SHP77 treated with DMSO at 0.1 percent for 48 hours (cell line): ENCODE results near the gene HAPLN3.

Experiments
- DNase-seq: peaks from one replicate; lab custom pipeline; 2025; lab: John Stamatoyannopoulos, UW

HAPLN3 gene

DNA sequence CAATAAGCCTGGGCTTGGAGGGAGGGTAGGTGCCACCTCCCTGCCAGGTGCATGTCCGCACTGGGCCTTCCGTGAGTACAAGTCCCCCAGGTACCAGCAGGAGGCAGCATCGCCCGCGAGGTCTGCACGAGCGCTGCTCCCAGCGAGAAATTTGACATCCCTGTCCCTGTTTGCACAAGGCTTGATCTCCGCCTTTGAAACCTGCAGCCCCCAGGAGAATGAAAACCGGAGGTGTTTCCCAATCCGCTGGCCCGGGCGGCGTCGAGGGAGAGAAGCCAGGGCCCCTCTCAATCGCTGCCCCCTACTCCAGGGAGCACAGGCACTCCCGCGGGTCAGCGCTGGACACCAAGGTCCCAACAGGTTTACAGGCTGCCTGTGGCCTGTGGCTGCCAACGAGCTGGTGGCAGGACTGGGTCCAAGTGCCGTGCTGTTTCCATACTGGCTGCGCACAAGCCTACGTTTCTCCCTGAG, 961 bp downstream of the HAPLN3 start:
- DNase-seq: no peak

DNA sequence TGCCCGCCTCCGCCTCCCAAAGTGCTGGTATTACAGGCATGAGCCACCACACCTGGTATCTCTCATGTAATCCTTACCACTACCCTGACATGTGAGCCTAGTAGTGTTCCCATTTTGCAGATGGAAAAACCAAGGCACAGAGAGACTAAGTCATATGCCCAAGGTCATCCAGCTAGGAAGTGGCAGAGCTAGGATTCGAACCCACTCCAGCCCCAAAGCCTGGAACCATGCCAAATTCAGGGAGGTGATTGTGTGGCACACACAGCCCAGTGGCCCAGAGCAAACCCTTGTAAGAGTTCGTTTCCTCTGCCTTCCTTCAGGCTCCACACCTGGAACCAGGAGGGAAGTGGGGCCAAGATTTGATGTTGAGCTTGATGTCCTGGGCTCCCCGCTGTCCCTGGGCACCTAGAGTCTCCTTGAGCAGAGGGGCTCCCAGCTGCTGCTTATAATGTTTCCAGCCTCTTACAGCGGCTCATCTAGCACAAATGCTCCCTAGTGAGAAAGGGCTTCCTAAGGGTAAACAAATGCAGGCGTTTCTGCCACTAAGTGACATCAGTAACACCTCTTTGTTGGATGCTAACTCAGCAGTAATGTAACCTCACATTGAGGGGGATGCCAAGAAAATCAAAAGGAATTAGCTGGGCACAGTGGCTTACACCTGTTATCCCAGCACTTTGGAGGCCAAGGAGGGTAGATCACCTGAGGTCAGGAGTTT, 3.6 kb downstream of the HAPLN3 start:
- DNase-seq: no peak

DNA sequence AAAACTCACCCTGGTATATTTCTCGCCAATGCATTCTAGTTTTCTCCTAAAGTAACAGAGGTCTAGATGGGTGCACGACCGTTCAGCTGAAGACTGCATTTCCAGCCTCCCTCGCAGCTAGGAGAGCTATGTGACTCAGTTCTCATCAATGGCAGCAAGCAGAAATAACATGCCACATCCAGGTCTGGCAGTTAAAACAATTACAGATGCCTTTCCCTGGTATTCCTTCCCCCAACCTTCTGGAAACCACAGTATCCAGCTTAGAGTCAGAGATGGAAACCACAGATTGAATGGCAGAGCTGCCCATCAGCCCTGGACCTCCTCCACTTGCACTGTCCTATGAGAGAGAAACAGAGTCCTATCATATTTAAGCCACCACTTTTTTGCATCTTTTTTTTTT, 4.8 kb downstream of the HAPLN3 start:
- no peak for DNase-seq

DNA sequence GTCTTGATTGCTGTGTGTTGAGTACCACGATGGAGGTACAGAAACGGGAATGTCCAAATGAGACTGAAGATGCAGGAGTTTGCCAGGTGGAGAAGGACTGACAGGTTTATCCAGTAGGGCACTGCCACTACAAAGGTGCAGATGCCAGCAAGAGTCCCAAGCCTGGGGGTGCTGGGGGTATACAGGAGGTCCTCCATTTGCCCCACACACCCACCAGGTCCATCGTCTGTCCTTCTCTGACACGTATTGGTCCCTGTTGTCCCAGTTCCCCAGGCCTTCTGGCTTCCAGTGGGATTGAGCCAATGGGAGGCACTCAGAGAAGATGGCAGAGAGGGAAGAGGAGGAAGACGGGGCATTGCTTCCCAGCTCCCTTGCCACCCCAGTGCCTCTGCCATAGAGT, 6.6 kb downstream of the HAPLN3 start:
- no peak for DNase-seq

DNA sequence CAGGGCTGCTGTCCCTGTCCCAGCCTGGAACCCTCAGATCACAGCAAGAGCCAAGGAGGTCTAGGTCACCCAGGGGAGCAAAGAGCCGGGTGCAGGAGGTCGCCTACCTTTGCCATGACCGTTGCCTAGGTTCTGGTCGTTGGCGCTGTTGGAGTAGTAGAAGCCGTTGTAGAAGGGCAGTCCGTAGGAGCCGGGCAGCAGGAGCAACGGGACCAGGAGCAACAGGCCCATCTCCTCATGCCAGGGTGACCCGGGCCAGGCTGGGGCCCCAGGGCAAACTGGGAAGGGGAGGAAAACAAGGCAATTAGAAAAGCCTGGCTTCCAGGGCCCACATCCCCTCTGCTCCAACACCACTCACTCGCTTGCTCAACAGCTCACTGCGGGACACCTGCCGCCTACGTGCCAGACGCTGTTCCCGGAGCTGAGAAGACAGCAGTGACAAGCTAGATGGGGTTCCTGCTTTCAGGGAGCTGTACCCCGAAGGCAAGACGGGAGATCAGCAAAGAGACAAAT, 8.2 kb downstream of the HAPLN3 start:
- DNase-seq: no peak

DNA sequence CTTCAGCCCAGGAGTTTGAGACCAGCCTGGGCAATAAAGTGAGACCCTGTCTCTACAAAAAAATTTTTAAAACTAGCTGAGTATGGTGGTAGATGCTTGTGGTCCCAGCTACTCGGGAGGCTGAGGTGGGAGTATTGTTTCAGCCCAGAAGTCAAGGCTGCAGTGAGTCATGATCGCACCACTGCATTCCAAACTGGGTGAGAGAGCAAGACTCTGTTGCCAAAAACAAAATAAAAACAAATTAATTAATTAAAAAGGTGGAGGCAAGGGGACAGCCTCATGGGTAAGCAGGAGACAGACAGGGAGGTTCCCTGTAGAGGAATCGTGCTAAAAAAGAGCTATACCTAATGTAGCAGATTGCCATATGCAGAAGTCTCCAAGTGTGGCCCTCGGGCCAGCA, 12.6 kb downstream of the HAPLN3 start:
- no peak for DNase-seq

DNA sequence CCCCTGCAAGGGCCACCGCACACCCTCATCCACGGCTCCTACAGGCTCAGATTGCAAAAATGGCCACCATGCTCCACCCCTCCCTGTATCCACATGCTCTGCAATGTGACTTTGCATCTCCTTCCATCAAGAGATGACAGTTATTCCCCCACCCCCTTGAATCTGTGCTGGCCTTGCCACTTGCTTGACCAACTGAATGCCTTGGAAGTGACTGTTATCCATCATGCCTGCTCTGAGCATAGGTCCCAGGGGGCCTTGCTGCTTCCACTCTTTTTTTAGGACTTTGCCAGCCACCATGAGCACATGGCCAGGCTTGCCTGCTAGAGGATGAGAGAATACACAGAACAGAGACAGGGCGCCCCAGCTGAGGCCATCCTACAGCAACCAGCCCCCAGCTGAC, 13.6 kb downstream of the HAPLN3 start:
- DNase-seq: no peak

DNA sequence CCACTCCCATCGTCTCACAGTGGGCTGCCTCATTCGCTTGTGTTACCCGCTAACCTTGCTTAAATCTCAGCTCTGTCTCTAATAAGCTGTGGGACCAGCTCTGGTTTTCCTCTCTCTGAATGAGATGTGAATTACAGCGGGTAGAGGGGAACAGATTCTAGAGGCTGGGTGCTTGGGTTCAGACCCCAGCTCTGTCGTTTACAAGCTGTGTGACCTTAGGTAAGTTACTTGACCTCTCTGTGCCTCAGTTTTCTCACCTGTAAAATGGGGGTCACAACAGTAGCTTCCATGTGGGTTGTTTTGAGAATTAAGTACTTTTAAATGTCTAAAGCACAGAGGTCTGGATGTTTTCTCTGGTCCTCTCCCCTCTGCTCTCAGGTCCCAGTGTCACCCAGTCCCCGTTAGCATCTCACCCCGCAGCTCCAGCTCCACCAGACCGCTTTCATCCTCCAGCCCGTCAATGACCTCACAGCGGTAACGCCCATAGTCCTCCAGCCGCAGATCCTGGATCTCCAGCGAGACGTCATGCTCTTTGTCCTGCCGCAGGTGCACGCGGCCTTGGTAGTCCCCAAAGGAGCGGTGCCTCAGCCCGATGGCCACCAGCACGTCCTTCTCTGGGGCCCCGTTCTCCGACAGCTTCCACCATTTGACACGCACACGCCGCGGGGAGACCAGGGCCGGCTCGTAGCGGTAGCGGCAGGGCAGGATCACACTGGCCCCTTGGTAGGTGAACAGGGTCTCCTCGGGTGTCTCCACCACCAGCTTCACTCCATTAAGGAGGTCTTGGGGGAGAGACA, 14.2 kb downstream of the HAPLN3 start:
- DNase-seq: no peak

DNA sequence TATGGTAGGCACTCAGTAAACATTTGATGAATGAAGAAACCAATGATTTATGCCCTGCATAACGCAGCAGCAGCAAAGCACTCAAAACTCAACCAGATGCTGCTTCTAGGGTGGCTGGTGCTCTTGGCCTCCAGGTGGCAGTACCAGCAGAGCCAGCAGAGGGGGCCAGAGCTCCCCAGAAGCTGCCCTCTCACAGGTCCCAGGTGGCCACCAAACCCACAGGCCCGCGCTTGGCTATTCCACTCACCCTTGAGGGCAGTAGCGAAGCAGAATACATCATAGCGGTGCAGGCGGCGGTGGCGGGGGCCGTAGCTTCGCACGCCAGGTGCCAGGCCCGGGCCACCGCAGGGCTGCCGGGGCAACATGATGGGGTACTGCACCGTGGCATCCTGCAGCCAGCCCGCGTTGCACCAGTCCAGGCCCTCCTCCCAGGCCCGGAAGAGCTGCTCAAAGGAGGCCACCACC, 16.6 kb downstream of the HAPLN3 start:
- peak; percentile 29 for DNase-seq

DNA sequence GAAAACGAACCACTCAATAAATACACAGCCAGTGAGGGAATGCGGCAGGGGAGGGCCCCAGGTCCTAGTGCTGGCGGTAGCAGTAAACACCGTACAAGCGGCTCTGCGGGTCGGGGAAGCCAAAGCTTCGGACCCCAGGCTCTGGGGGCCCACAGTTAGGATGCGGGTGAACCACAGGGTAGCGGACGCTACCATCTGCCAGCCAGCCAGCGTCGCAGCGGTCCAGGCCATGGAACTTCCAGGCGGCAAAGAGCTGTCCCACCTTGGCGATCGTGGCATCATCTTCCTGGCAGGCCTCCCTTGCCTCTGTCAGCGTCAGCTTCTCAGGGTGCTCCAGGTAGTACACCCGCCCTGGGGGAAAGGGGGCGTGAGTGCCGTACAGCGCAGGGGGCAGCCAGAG, 17.4 kb downstream of the HAPLN3 start:
- no peak for DNase-seq

DNA sequence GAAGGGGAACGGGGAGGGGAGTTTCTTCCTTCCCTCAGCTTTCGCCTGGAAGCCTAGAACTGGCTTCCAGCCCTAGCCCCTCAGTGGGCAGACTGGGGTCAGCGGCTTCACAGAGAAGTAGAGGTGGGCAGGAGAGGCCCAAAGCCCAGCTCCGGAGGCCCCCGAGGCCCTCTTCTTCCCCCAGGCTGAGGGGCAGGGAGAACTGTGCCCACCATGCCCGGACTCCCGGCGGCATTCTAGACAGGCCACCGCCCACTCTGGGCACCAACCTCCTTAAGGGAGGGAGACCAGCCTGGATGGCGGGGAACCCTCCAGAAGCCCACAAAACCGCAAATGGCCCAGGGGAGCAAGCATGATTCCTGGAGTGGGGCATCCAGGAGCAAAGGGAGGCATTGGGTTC, 17.9 kb downstream of the HAPLN3 start:
- no peak for DNase-seq

DNA sequence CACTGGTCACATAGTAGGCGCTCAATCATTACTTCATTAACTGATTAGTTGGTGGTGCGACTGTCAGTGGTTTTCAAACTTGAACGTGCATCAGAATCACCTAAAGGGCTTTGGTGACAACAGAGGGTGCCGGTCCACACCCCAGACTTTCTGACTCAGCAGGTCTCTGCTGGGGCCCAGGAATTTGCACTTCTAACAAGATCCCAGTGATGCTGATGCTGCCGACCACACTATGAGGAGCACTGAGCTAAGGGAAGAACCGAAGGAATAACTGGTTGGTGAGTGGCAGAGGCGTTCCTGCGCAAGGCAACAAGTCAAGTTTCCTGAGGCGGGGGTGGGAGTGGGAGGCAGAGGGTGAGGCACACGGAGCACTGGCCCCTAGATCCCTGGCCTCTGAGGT, 18.8 kb downstream of the HAPLN3 start:
- DNase-seq: no peak

DNA sequence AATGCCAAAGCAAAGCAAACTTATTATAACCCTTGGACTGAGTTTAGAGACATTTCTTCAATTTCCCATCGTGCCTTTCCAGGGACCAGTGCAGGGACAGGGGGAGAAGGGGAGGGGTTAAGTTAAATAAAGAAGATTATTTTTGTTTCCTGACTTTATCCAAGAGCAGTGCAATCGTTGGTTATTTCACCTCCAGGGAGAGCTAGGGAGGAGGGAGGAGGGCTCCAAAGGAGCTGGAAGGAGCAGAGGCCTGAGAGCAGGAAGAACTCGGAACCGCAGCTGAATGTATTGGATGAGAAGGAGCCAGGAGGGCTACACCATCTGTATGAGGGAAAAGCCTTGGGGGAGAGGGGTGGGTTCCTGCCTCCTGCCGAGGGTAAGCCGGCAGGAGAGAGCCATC, 20.7 kb downstream of the HAPLN3 start:
- no peak for DNase-seq

DNA sequence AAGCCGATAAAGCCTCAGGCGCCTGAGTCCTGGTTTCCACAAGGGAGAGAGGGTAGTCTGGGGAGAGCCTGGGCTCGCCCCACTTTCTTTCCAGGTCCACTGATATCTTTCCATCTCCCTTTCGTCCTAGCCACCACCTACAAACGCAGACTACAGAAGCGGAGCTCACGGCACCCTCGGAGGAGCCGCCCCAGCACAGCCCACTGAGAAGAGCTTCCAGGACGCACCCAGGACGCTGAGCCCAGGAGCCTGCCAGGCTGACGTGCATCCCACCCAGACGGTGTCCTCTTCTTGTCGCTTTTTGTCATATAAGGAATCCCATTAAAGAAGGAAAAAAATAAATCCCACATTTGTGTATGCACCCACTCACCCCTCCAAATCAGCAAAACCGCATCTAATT, 21.1 kb downstream of the HAPLN3 start:
- no peak for DNase-seq

DNA sequence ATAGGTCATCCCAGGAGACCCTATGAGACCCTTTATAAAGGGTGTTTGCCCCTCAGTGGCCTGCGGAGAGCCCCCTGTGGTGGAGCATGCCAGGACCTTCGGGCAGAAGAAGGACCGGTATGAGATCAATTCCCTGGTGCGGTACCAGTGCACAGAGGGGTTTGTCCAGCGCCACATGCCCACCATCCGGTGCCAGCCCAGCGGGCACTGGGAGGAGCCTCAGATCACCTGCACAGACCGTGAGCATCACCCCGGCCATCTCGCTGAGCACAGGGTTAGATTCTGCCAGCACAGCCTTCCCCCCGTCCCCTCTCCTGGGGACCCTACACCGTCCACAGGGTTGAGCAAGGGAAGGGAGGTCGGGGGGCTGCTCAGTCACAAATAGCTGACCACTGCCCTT, 21.6 kb downstream of the HAPLN3 start:
- DNase-seq: no peak

DNA sequence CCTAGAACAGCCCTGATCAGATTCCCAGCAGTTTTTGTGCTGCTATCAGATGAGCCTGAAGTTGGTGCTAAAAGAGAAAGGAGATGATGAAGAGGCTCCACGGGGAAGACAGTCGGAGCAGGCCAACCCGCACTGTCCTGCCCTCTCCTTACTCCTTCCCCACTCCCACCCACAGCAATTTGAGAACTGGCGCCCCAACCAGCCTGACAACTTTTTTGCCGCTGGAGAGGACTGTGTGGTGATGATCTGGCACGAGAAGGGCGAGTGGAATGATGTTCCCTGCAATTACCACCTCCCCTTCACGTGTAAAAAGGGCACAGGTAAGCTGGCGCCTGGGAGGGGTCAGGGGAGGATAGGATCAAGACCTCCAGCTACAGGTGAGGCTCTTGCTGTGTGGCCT, 22.6 kb downstream of the HAPLN3 start:
- no peak for DNase-seq

DNA sequence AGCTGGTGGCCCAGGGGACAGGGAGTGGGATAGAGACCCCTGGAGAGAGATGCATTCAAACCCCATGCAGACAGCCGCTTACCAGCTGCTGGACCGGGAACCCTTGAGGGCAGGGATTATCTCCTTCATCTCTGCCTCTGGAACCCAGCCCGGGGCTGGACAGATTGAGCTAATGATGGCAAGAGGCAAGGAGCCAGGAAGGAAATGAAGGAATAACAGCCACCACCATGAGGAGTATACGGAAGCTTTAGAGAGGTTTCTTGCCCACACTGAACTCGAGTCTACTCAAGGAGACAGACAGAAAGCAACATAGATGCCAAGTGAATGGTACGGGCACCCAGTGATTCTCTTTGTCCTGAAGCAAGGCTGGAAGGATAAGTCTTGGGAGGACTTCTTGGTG, 23.2 kb downstream of the HAPLN3 start:
- no peak for DNase-seq

DNA sequence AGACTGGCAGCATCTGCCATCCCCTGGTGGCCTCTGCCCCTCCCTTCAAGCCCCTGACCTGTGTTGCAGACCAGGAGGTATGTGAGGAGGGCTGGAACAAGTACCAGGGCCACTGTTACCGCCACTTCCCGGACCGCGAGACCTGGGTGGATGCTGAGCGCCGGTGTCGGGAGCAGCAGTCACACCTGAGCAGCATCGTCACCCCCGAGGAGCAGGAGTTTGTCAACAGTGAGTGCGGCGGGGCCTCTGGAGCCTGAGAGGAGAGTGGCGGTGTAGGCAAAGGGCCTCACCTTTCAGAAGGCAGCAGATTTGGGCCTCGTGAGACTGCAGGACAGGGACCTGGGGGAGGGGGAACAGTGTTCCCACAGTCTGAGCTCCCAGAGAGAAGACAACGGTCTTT, 24.0 kb downstream of the HAPLN3 start:
- no peak for DNase-seq

DNA sequence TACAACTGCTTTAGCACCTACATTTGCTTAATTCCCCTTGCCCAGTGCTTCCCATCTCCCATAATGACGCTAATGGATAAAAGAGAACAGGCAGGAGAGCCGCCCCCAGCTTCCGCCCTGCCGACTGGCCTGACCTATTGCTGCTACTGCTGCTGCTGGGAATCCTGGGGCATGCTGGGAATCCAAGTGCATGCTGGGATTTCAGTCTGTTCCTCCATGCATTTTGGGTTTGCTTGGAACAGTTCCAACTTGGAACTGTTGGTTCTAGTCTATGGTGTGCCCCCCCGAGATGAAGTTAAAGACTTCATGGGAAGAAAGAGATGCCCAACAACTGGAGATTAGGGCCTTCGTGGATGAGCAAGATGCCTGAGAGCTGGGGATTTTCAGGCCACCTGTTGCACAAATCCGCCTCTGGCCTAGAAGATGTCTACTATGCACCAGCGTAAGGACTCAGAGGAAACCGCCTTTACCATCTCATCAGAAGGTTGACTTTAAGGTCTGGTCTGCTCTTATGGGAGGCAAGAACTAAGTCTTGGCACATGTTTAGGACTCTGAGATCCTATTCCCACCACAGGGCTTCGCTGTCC, 29.0 kb downstream of the HAPLN3 start:
- no peak for DNase-seq

DNA sequence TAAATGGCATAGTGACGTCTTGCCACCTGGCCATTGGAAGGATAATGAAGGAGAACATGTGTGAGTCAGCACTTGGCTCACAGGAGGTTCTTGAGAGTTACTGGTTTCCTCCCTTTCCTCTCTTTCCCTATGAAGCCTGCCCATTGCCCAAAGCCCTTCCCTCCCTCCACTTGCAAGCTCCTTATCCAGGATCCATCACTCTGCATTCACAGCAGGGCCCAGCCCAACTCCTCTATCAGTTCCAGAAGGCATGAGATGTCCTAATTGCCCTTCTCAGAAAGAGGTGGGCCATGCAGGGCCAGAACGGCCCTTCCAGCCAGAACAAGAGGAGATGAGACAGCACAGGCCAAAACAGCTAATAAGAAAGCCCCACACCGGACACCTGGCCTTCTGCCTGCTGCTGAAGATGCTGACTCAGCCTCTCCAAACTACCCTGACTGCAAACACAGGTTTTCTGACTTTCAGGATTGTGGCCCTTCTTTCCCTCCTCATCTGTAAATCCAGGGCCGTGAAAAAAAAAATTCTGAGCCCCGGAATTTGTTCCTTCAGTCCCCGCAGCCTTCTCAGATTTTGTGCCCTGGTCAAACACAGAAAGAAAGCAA, 29.7 kb downstream of the HAPLN3 start:
- DNase-seq: no peak

DNA sequence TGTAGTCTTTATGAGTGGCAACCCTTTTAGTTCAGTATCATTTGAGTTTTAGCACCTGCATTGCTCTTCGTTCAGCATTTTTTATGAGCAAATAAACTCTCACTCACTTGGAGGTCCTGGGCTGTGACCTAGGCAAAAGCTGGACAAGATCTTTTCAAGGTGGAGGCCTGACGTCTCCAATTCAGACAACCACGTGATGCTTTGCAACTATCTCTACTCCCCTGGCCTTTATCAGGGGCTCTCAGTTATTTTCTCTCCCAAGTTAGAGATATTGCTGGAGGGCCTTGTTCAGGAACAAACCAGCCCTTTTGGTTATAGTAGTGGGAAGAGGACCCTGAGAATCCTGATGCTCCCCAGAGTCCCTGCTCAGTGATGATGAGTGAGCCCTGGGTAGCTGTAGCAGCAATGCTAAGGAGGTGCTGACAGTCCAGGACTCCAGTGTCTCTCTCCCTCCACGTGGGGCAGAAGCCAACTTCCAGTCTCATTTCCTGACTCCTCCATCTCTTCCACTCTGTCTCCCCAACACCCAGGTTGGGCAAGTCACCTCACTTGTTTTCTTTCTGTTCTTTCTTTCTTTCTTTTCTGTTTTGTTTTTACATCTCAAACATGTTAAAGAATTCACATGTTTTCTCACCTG, 30.4 kb downstream of the HAPLN3 start:
- DNase-seq: no peak

DNA sequence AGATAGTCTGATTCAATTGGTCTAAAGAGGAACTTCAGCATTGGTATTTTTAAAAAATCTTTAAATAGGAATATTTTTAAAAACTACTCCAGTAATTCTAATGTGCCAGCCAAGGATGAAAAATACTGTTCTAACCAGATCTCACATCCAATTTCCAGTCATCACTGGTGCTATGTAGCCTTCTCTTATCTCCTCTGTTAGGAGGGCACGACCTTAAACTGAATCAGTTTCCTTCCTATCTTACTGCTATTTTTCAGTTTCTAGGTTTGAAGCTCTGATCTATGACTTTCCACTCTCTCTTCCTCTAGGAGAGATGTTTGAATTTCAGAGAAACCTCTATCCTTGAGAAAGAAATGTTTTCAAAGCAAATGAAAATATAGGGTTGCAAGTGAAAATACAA, 31.9 kb downstream of the HAPLN3 start:
- DNase-seq: no peak
